Breast epithelium (tissue), 3 donors: ENCODE results near the gene PTPRS.

Experiments
- POLR2A ChIP-seq: fragments of 450-650 bp; IDR thresholded peaks from one replicate; pipeline ENCODE4 v1.6.1; 2016; ENCODE audit warnings: antibody characterized with exemption, mild to moderate bottlenecking, moderate library complexity
- POLR2AphosphoS5 ChIP-seq, 3 donors: sonication (generic); formaldehyde crosslinking; IDR thresholded peaks; one replicate each; pipeline ENCODE4 v1.6.1; 2017; ENCODE audit warnings: antibody characterized with exemption in 3 of 3
- TF ChIP-seq, protein P1 (sequence below), 3 donors: fragments of 450-650 bp; IDR thresholded peaks; one replicate each; pipeline ENCODE4 v1.5.1; 2016 to 2017; ENCODE audit warnings: antibody characterized with exemption in 3 of 3, mild to moderate bottlenecking in 3 of 3, moderate library complexity in 3 of 3

GRCh38 chr19:5297272-5297669, 43.3 kb downstream of the PTPRS start:
- TF ChIP-seq, protein P1, sequence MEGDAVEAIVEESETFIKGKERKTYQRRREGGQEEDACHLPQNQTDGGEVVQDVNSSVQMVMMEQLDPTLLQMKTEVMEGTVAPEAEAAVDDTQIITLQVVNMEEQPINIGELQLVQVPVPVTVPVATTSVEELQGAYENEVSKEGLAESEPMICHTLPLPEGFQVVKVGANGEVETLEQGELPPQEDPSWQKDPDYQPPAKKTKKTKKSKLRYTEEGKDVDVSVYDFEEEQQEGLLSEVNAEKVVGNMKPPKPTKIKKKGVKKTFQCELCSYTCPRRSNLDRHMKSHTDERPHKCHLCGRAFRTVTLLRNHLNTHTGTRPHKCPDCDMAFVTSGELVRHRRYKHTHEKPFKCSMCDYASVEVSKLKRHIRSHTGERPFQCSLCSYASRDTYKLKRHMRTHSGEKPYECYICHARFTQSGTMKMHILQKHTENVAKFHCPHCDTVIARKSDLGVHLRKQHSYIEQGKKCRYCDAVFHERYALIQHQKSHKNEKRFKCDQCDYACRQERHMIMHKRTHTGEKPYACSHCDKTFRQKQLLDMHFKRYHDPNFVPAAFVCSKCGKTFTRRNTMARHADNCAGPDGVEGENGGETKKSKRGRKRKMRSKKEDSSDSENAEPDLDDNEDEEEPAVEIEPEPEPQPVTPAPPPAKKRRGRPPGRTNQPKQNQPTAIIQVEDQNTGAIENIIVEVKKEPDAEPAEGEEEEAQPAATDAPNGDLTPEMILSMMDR (IDR thresholded peaks at IDR 0.05) = no peak
- TF ChIP-seq POLR2A (no peak), POLR2AphosphoS5 (IDR thresholded peaks at IDR 0.05) (no peak)
